Endodermal cell (in vitro differentiated cells): ENCODE results near the gene NFATC1. TPM values are rescaled to one million over a fixed set of nuclear protein-coding genes. Genes with fewer than 3 reads are reported as not detected.

Source experiments
- DNase-seq: peaks from one replicate; pipeline ENCODE4 v3.0.0-alpha.2; 2017
- H3K27ac ChIP-seq: 2 replicates; pipeline ENCODE4 v1.5.1; 2013; ENCODE audit warnings: mild to moderate bottlenecking, low read depth, low read length, moderate library complexity
- H3K27me3 ChIP-seq: 2 replicates; pipeline ENCODE4 v1.6.1; 2013; ENCODE audit warnings: mild to moderate bottlenecking, low read length, moderate library complexity; ENCODE audit not compliant: insufficient read depth, control insufficient read depth, poor library complexity, severe bottlenecking
- H3K36me3 ChIP-seq: 2 replicates; pipeline ENCODE4 v1.7.0; 2013; ENCODE audit warnings: mild to moderate bottlenecking, low read length, moderate library complexity; ENCODE audit not compliant: control insufficient read depth, insufficient read depth
- H3K4me1 ChIP-seq: one replicate; pipeline ENCODE4 v1.7.0; 2013; ENCODE audit warnings: low read length; ENCODE audit not compliant: control insufficient read depth, insufficient read depth
- H3K4me3 ChIP-seq: 2 replicates; pipeline ENCODE4 v1.5.1; 2013; ENCODE audit warnings: mild to moderate bottlenecking, low read length, moderate library complexity
- H3K9ac ChIP-seq: 2 replicates; pipeline ENCODE4 v1.6.1; 2013; ENCODE audit warnings: mild to moderate bottlenecking, low read length, moderate library complexity; ENCODE audit not compliant: poor library complexity, severe bottlenecking; ENCODE audit errors: extremely low read depth
- H3K9me3 ChIP-seq: 2 replicates; pipeline ENCODE4 v1.6.1; 2013; ENCODE audit warnings: mild to moderate bottlenecking, low read length, moderate library complexity; ENCODE audit not compliant: control insufficient read depth
- H3K27ac Mint-ChIP-seq: 2 replicates; pipeline ENCODE4 v1.8.0; 2020; ENCODE audit warnings: mixed read lengths
- H3K27me3 Mint-ChIP-seq: 2 replicates; pipeline ENCODE4 v1.8.0; 2021; ENCODE audit warnings: mild to moderate bottlenecking, mixed read lengths; ENCODE audit not compliant: insufficient read depth
- H3K36me3 Mint-ChIP-seq: 2 replicates; pipeline ENCODE4 v1.8.0; 2020; ENCODE audit warnings: low read depth, mixed read lengths
- H3K4me1 Mint-ChIP-seq: 2 replicates; pipeline ENCODE4 v1.8.0; 2020; ENCODE audit warnings: mixed read lengths
- H3K4me3 Mint-ChIP-seq: 2 replicates; pipeline ENCODE4 v1.8.0; 2020; ENCODE audit warnings: mild to moderate bottlenecking, moderate library complexity, mixed read lengths
- H3K9me3 Mint-ChIP-seq: 2 replicates; pipeline ENCODE4 v1.8.0; 2020; ENCODE audit warnings: mild to moderate bottlenecking, mixed read lengths
- WGBS, 2 experiments: methylation state at CpG; one replicate each; pipeline versions ENCODE4 v1.1.5 to v1.1.7; 2013; ENCODE audit warnings: missing lambda C conversion rate in 2 of 2, mixed read lengths in 1 of 2; ENCODE audit not compliant: insufficient coverage in 1 of 2, insufficient read length in 1 of 2; 5-methylcytosine and 5-hydroxymethylcytosine counted together
- total RNA-seq, 2 donors: library from RNA; stranded (reverse); fragmentation: NEBNext Ultra II Directional in 1 of 2; extraction: Animal tissue kit (Norgen Biotek cat#: 25700) in 1 of 2; gene quantifications; 2 replicates in 1 of 2; 3 replicates in 1 of 2; pipeline ENCODE4 v1.2.1, GENCODE V29; 2021
- TF ChIP-seq, protein P1 (sequence below): fragments of 200-600 bp; sonication (generic); conservative IDR thresholded peaks from 2 replicates; pipeline ENCODE4 v1.5.0; 2021; ENCODE audit warnings: antibody characterized with exemption, mild to moderate bottlenecking

NFATC1 gene
- total RNA-seq, 2 donors from 2014 or later = 23.4 to 32.5 TPM

DNA sequence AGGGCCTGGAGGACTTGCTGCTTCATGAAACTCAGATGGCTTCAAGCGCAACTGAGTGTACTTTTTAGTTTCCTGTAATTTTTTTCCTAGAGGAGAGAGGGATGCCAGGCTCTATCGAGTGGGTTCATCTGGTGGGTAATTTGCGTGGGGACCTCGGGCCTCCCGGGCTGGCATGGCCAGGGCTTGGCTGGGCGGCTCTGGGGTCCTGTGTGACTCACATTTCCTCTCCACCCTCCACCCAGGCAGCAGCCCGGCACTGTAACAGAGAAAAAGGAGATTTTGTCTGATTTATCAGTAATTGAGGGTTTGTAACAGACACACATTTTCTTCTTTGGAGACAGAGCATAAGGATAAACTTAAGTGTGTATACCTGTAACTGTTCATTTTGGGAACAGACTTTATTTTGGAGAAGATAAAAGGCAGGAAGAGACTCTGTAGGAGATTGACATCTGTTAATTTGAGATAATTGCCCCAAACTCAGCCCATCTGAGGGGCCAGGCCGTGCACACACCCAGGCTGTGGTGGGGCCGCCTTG is 64.3 kb downstream of the NFATC1 start:
- H3K36me3 ChIP-seq = peaks cover 5% of the 10 kb centered on the region
- WGBS, 2 experiments = 84 to 90% methylated on average over 2 to 6 of the region's 9 CpGs
- H3K4me1 ChIP-seq = no peaks in the 10 kb centered on the region
- H3K27ac ChIP-seq = no peak overlapping the region
- Mint-ChIP-seq H3K9me3 (no peaks in the 10 kb centered on the region), H3K36me3 (peaks cover 38% of the 10 kb centered on the region), H3K27me3 (no peaks in the 10 kb centered on the region), H3K4me3 (no peak overlapping the region), H3K4me1 (peaks cover 4% of the 10 kb centered on the region), H3K27ac (peak overlapping the region; percentile 45)
- H3K9me3 ChIP-seq = no peaks in the 10 kb centered on the region
- no peak overlapping the region for H3K9ac ChIP-seq
- H3K4me3 ChIP-seq = no peak overlapping the region
- no peaks in the 10 kb centered on the region for H3K27me3 ChIP-seq
- TF ChIP-seq, protein P1, sequence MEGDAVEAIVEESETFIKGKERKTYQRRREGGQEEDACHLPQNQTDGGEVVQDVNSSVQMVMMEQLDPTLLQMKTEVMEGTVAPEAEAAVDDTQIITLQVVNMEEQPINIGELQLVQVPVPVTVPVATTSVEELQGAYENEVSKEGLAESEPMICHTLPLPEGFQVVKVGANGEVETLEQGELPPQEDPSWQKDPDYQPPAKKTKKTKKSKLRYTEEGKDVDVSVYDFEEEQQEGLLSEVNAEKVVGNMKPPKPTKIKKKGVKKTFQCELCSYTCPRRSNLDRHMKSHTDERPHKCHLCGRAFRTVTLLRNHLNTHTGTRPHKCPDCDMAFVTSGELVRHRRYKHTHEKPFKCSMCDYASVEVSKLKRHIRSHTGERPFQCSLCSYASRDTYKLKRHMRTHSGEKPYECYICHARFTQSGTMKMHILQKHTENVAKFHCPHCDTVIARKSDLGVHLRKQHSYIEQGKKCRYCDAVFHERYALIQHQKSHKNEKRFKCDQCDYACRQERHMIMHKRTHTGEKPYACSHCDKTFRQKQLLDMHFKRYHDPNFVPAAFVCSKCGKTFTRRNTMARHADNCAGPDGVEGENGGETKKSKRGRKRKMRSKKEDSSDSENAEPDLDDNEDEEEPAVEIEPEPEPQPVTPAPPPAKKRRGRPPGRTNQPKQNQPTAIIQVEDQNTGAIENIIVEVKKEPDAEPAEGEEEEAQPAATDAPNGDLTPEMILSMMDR = no peak
- no peak for DNase-seq

DNA sequence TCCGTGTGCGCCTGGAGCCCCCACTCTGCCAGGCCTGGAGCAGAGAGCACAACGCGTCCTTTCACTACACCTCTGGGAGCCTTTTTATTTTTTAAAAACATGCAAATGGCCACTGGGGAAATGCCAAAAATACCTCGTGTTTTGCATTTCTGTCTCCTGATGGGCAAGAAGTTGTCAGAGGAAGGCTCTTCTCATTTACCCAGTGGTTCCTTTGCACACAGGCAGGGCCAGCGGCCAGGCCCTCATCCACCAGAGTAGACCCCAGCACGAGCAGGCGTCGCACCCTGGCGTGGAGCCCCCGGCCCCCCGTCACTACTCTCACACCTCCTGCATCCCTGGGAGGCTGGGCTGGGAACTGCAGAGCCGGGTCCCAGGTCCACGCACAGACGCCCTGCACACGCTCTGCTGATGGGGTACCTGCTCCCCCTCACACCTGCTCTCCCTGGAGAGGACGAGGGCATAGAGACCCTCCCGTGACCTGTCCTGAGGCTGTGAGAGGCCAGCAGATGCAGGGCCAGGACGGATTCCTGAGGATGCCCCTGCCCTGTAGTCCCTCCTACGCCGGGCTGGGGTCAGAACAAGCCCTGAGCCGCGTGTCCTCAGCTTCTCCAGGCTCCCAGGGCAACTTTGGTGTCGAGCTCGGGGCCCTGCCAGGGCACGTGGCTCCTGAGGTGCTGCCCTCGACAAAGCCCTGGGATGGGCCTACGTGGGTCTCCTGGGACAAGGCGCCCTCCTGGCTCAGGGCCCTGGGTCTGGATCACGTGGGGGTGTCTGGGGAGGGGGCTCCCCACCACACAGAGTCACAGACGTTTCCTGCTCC is 65.0 kb downstream of the NFATC1 start:
- no peak overlapping the region for H3K4me3 Mint-ChIP-seq
- H3K27me3 ChIP-seq = no peaks in the 10 kb centered on the region
- WGBS, 2 experiments = 68 to 88% methylated on average over 6 to 31 of the region's 31 CpGs
- no peaks in the 10 kb centered on the region for H3K9me3 ChIP-seq
- TF ChIP-seq, protein P1 = no peak
- no peaks in the 10 kb centered on the region for H3K9me3 Mint-ChIP-seq
- no peak overlapping the region for H3K4me3 ChIP-seq
- no peaks in the 10 kb centered on the region for H3K27me3 Mint-ChIP-seq
- H3K4me1 Mint-ChIP-seq = peaks cover 4% of the 10 kb centered on the region
- peaks cover 5% of the 10 kb centered on the region for H3K36me3 ChIP-seq
- no peaks in the 10 kb centered on the region for H3K4me1 ChIP-seq
- H3K9ac ChIP-seq = no peak overlapping the region
- no peak for DNase-seq
- peak overlapping the region; percentile 45 for H3K27ac Mint-ChIP-seq
- H3K36me3 Mint-ChIP-seq = peaks cover 41% of the 10 kb centered on the region
- no peak overlapping the region for H3K27ac ChIP-seq

DNA sequence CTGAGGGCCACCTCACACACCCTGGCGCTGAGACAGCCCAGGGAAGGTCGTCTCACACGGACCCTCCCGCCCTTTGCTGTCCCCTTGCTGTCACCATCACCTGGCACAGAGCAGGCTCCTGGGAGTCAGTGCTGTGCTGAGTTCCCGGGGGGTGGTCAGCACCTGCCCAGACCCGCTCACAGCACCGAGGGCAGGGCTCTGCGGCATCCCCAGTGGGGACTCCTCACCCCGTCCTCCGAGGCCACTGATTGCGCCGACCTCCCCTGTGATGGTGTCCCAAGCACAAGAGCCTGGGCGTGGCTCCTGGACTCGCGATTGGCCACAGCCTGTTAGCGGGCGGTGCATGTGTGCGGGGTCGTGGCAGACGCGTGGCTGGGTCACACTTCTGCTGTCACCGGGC is 65.9 kb downstream of the NFATC1 start:
- Histone ChIP-seq H3K27ac (no peak overlapping the region), H3K4me3 (no peak overlapping the region), H3K9me3 (no peaks in the 10 kb centered on the region), H3K27me3 (no peaks in the 10 kb centered on the region), H3K36me3 (peaks cover 5% of the 10 kb centered on the region), H3K9ac (no peak overlapping the region), H3K4me1 (no peaks in the 10 kb centered on the region)
- no peak for DNase-seq
- no peak overlapping the region for H3K27ac Mint-ChIP-seq
- TF ChIP-seq, protein P1 = no peak
- peaks cover 4% of the 10 kb centered on the region for H3K4me1 Mint-ChIP-seq
- peaks cover 40% of the 10 kb centered on the region for H3K36me3 Mint-ChIP-seq
- no peaks in the 10 kb centered on the region for H3K9me3 Mint-ChIP-seq
- WGBS, 2 experiments = 89 to 96% methylated on average over 12 to 22 of the region's 22 CpGs
- H3K27me3 Mint-ChIP-seq = no peaks in the 10 kb centered on the region
- H3K4me3 Mint-ChIP-seq = no peak overlapping the region
